Colonic mucosa (tissue), 4 donors: ENCODE data around the gene ADAP1. TPM values are rescaled to one million over a fixed set of nuclear protein-coding genes. Genes with fewer than 3 reads are reported as not detected.
"Not testable (repeated sequence)": the region's sequence is repeated elsewhere in the genome, so short reads cannot be mapped to it uniquely, and the experiment has no call there.

ENCODE experiments used
- DNase-seq: peaks from one replicate; pipeline ENCODE4 v3.0.0-alpha.2; 2020
- H3K27ac ChIP-seq: fragments of 200-600 bp; one replicate; pipeline ENCODE4 v1.8.0; 2021
- H3K27me3 ChIP-seq: fragments of 200-600 bp; one replicate; pipeline ENCODE4 v1.8.0; 2021
- H3K36me3 ChIP-seq: fragments of 200-600 bp; one replicate; pipeline ENCODE4 v1.8.0; 2021
- H3K4me1 ChIP-seq: fragments of 200-600 bp; one replicate; pipeline ENCODE4 v1.8.0; 2021; ENCODE audit warnings: mild to moderate bottlenecking
- H3K4me3 ChIP-seq: fragments of 200-600 bp; one replicate; pipeline ENCODE4 v1.8.0; 2021
- H3K9ac ChIP-seq, 2 donors: one replicate each; pipeline ENCODE4 v1.7.0; 2013; ENCODE audit warnings: control low read depth in 2 of 2, low read depth in 2 of 2, low read length in 2 of 2
- H3K9me3 ChIP-seq: fragments of 200-600 bp; one replicate; pipeline ENCODE4 v1.8.0; 2021
- intact Hi-C: fragments of 100-400 bp; cut with DNase I; formaldehyde crosslinking; loops from one replicate; pipeline ENCODE4 v1.14.1; 2022
- total RNA-seq, 2 donors: library from RNA; stranded (reverse); fragmentation: NEBNext Ultra II Directional in 1 of 2; extraction: Animal tissue kit (Norgen Biotek cat#: 25700) in 1 of 2; gene quantifications; one replicate each; pipeline ENCODE4 v1.2.1, GENCODE V29; 2021
- TF ChIP-seq, protein P1 (sequence below): fragments of 200-600 bp; IDR thresholded peaks from one replicate; pipeline ENCODE4 v1.8.0; 2022; ENCODE audit warnings: antibody characterized with exemption, mild to moderate bottlenecking
- donor health status: healthy.
- donor health status: DM: no; HTN: no; CAD: no.
- donor health status: DM: no; HTN: no; CAD: no.

ADAP1 gene
- total RNA-seq, 2 donors from 2014 or later = 107 to 201 TPM

DNA sequence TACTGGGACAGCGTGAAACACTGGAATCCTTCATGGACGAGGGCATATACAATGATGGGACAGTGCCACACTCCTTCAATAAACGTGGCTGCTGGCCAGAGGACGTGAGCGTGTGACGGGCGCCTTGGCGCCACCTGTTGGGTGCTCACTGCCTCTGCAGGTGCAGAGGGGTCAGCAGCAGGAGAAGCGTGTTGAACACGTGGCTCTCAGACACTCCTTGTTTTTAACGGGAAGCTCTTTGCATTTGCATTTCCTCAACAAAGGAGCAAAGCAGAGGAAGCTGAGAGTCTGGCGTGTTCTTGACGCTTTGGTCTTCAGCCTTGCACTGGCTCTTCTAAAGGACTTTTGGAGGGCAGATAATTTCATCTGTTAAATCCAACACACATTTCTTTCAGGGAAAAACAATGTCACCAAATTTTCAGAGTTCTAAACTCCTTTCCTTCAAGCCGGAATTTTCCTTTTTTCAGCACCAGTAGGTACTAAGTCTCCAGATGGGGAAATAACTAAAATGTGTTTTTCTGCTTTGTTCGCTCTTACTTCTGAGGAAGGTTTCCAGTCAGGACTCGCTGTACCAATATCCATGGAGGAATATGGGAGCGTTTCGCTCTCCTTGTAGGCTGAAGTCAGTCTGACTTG lies 81.0 kb downstream of the ADAP1 start:
- intact Hi-C loops = loop anchor here (1.0 to 10.0 kb wide), 4 partner anchors 36 to 549 kb away; no protein-coding TSS in a partner anchor
- Histone ChIP-seq H3K9ac (no peak overlapping the region), H3K4me3 (no peak overlapping the region), H3K9me3 (no peaks in the 10 kb centered on the region), H3K36me3 (no peaks in the 10 kb centered on the region), H3K27me3 (no peaks in the 10 kb centered on the region), H3K27ac (peak overlapping the region; percentile 72), H3K4me1 (peaks cover 8% of the 10 kb centered on the region)
- peak; percentile 86 for DNase-seq
- TF ChIP-seq, protein P1, sequence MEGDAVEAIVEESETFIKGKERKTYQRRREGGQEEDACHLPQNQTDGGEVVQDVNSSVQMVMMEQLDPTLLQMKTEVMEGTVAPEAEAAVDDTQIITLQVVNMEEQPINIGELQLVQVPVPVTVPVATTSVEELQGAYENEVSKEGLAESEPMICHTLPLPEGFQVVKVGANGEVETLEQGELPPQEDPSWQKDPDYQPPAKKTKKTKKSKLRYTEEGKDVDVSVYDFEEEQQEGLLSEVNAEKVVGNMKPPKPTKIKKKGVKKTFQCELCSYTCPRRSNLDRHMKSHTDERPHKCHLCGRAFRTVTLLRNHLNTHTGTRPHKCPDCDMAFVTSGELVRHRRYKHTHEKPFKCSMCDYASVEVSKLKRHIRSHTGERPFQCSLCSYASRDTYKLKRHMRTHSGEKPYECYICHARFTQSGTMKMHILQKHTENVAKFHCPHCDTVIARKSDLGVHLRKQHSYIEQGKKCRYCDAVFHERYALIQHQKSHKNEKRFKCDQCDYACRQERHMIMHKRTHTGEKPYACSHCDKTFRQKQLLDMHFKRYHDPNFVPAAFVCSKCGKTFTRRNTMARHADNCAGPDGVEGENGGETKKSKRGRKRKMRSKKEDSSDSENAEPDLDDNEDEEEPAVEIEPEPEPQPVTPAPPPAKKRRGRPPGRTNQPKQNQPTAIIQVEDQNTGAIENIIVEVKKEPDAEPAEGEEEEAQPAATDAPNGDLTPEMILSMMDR = peak; percentile 88

DNA sequence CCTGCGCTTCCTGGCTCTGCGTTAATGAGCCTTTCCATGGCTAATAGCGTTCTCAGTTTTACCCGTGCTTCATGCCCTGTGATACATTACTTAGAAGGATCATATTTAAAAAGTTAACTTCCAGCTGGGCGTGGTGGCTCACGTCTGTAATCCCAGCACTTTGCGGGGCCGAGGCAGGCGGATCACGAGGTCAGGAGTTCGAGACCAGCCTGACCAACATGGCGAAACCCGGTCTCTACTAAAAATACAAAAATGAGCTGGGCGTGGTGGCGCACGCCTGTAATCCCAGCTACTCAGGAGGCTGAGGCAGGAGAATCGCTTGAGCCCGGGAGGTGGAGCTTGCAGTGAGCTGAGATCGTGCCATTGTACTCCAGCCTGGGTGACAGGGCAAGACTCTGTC lies 81.8 kb downstream of the ADAP1 start:
- H3K4me1 ChIP-seq = peaks cover 12% of the 10 kb centered on the region
- not testable (repeated sequence) for H3K27me3 ChIP-seq, H3K9ac ChIP-seq, H3K27ac ChIP-seq, H3K4me3 ChIP-seq, DNase-seq, H3K9me3 ChIP-seq, H3K36me3 ChIP-seq
- intact Hi-C loops = loop anchor here (1.0 to 10.0 kb wide), 4 partner anchors 35 to 548 kb away; no protein-coding TSS in a partner anchor

DNA sequence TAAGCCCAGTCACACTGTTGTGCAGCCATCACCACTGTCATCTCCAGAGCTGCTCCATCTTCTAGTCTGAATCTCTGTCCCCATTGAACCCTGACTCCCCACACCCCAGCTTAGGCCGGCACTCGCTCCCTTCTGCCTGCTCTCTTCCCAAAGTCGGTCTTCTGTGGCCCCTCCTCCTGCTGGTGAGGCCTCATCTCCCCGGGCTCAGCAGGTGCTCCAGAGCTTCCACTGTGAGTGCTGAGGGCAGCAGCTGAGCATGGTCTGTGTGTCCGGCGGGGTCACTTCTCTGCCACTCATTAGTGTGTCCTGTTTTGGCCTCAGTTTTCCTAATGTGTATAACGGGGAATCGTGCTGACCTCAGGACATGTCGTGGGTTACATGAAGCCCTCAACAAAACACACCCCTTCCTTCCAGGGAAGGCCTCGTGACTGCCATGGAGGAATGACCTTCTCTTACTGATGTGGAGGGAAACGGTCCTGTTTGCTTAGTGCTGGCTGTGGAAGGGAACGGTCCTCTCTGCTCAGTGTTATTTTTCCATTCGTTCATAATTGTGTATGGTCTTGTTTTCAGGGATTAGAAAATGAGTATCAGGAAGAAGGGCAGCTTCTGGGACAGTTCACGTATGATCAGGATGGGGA lies 82.5 kb downstream of the ADAP1 start:
- Histone ChIP-seq H3K36me3 (no peaks in the 10 kb centered on the region), H3K4me3 (no peak overlapping the region), H3K27ac (no peak overlapping the region), H3K9ac (no peak overlapping the region), H3K9me3 (no peaks in the 10 kb centered on the region), H3K4me1 (peaks cover 12% of the 10 kb centered on the region), H3K27me3 (no peaks in the 10 kb centered on the region)
- TF ChIP-seq, protein P1 = no peak
- no peak for DNase-seq
- intact Hi-C loops = loop anchor here (5.0 to 10.0 kb wide), 3 partner anchors 35 to 547 kb away; no protein-coding TSS in a partner anchor

DNA sequence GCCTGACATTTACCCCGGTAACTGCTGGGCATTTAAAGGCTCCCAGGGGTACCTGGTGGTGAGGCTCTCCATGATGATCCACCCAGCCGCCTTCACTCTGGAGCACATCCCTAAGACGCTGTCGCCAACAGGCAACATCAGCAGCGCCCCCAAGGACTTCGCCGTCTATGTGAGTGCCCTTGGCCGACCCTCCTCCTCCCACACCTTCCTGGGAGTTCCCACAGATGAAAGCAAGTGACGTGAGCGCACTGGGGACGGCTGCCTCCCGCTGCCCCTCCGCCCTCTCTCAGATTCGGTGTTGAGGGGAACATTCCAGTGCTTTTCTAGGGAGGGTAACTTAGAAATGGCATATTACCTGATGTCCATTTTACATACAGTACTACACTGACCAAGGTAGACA lies 85.1 kb downstream of the ADAP1 start:
- intact Hi-C loops = no loop called here

DNA sequence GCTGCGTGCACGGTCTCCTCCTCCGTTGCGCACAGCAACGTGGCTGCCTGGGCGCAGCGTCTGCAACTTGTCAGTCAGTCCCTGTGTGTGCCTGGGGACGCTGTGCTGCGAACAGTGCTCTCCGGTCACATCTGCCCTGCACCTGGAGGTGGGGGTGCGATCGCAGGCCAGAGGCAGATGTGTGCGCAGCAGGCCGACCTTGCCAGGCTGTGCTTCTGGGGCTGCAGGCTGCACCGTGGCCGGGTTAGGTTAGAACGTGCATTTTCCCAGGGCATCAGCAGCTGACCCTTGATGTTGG lies 86.3 kb downstream of the ADAP1 start:
- intact Hi-C loops = no loop called here
- DNase-seq = no peak
- TF ChIP-seq, protein P1 = no peak
- H3K27me3 ChIP-seq = no peaks in the 10 kb centered on the region
- H3K27ac ChIP-seq = peak overlapping the region; percentile 80
- peaks cover 4% of the 10 kb centered on the region for H3K4me1 ChIP-seq
- H3K9ac ChIP-seq = peak overlapping the region in 1 of 2 donors; percentile 59
- H3K9me3 ChIP-seq = no peaks in the 10 kb centered on the region
- H3K36me3 ChIP-seq = no peaks in the 10 kb centered on the region
- H3K4me3 ChIP-seq = no peak overlapping the region

More for the DNA sequence above, 85.1 kb downstream of the ADAP1 start:
- H3K9ac ChIP-seq = no peak overlapping the region
- H3K4me1 ChIP-seq = peaks cover 12% of the 10 kb centered on the region
- H3K27ac ChIP-seq = no peak overlapping the region
- no peaks in the 10 kb centered on the region for H3K36me3 ChIP-seq
- DNase-seq = no peak
- TF ChIP-seq, protein P1 = no peak
- H3K9me3 ChIP-seq = no peaks in the 10 kb centered on the region
- H3K27me3 ChIP-seq = no peaks in the 10 kb centered on the region
- no peak overlapping the region for H3K4me3 ChIP-seq
